Suprapubic skin (tissue), 4 donors: ENCODE results near the gene KLF18.

ENCODE experiments used
- CTCF ChIP-seq, 2 donors: fragments of 200-600 bp in 1 of 2; fragments of 450-650 bp in 1 of 2; sonication (generic) in 1 of 2; IDR thresholded peaks; one replicate each; pipeline ENCODE4 v1.5.1; 2016 to 2019; ENCODE audit warnings: antibody characterized with exemption in 2 of 2, mild to moderate bottlenecking in 1 of 2, moderate library complexity in 1 of 2
- POLR2A ChIP-seq, 2 donors: fragments of 450-650 bp; IDR thresholded peaks; one replicate each; pipeline ENCODE4 v1.6.1; 2017; ENCODE audit warnings: antibody characterized with exemption in 2 of 2, mild to moderate bottlenecking in 2 of 2, moderate library complexity in 2 of 2
- POLR2AphosphoS5 ChIP-seq, 3 donors: sonication (generic); formaldehyde crosslinking; IDR thresholded peaks; one replicate each; pipeline ENCODE4 v1.6.1; 2017; ENCODE audit warnings: antibody characterized with exemption in 3 of 3

GRCh38 chr1:44135886-44136285 lies 5.5 kb downstream of the KLF18 start:
- no peak for TF ChIP-seq CTCF (IDR thresholded peaks at IDR 0.05)
- TF ChIP-seq POLR2A (IDR thresholded peaks at IDR 0.05), result no peak
- TF ChIP-seq POLR2AphosphoS5 (IDR thresholded peaks at IDR 0.05), result no peak
